HepG2 (cell line): ENCODE data around the gene CFL1. TPM values are rescaled to one million over a fixed set of nuclear protein-coding genes. Genes with fewer than 3 reads are reported as not detected.
A peak's percentile ranks its signal among the peaks of the same experiment; 100 is the strongest.

Source experiments
- E2F5 ChIP-seq: sonication (generic); formaldehyde crosslinking; conservative IDR thresholded peaks from 2 replicates; pipeline ENCODE4 v1.4.0; 2020; ENCODE audit warnings: missing genetic modification reagents
- GZF1 ChIP-seq: sonication (generic); formaldehyde crosslinking; IDR thresholded peaks from 2 replicates; pipeline ENCODE4 v1.5.1; 2020; ENCODE audit warnings: mild to moderate bottlenecking, missing genetic modification reagents
- HNF4A ChIP-seq: sonication (generic); formaldehyde crosslinking; IDR thresholded peaks from 2 replicates; pipeline ENCODE4 v1.4.0; 2020; ENCODE audit warnings: missing genetic modification reagents
- KLF12 ChIP-seq: sonication (generic); formaldehyde crosslinking; IDR thresholded peaks from 2 replicates; pipeline ENCODE4 v1.4.0; 2020; ENCODE audit warnings: missing genetic modification reagents, borderline replicate concordance
- KLF13 ChIP-seq: sonication (generic); formaldehyde crosslinking; IDR thresholded peaks from 2 replicates; pipeline ENCODE4 v1.4.0; 2020; ENCODE audit warnings: mild to moderate bottlenecking, missing genetic modification reagents
- MXD1 ChIP-seq: sonication (generic); formaldehyde crosslinking; IDR thresholded peaks from 2 replicates; pipeline ENCODE4 v1.4.0; 2020; ENCODE audit warnings: mild to moderate bottlenecking, missing genetic modification reagents
- NKX3-1 ChIP-seq: sonication (generic); formaldehyde crosslinking; IDR thresholded peaks from 2 replicates; pipeline ENCODE4 v1.5.0; 2020; ENCODE audit warnings: missing genetic modification reagents
- STAG1 ChIP-seq: sonication (generic); formaldehyde crosslinking; IDR thresholded peaks from 2 replicates; pipeline ENCODE4 v1.4.0; 2020; ENCODE audit warnings: missing genetic modification reagents
- TRIM22 ChIP-seq: fragments of 450-650 bp; IDR thresholded peaks from 2 replicates; pipeline ENCODE4 v1.6.1; 2017
- ZMAT3 ChIP-seq: sonication (generic); formaldehyde crosslinking; conservative IDR thresholded peaks from 2 replicates; pipeline ENCODE4 v1.7.0; 2021; ENCODE audit warnings: missing genetic modification reagents
- ZNF256 ChIP-seq: sonication (generic); formaldehyde crosslinking; conservative IDR thresholded peaks from 2 replicates; pipeline ENCODE4 v1.4.0; 2020; ENCODE audit warnings: missing genetic modification reagents
- ZNF263 ChIP-seq: sonication (generic); formaldehyde crosslinking; IDR thresholded peaks from 2 replicates; pipeline ENCODE4 v1.4.0; 2020; ENCODE audit warnings: missing genetic modification reagents
- ZNF280B ChIP-seq: sonication (generic); formaldehyde crosslinking; IDR thresholded peaks from 2 replicates; pipeline ENCODE4 v1.5.0; 2020; ENCODE audit warnings: missing genetic modification reagents, mild to moderate bottlenecking, borderline replicate concordance
- ZNF891 ChIP-seq: sonication (generic); formaldehyde crosslinking; IDR thresholded peaks from 2 replicates; pipeline ENCODE4 v1.5.0; 2020; ENCODE audit warnings: mild to moderate bottlenecking, missing genetic modification reagents
- ZSCAN30 ChIP-seq: sonication (generic); formaldehyde crosslinking; IDR thresholded peaks from 2 replicates; pipeline ENCODE4 v1.5.0; 2020; ENCODE audit warnings: mild to moderate bottlenecking, missing genetic modification reagents
- polyA plus RNA-seq, 8 experiments: library from polyadenylated mRNA; depleted of rRNA in 3 of 8; stranded (reverse) in 7 of 8; unstranded in 1 of 8; fragments of >200 nt; fragmentation: Illumina TruSeq in 4 of 8; extraction: Trizol in 4 of 8; gene quantifications; 2 replicates each; pipeline versions ENCODE4 v1.2.1 to v1.2.3, GENCODE V29; 2011 to 2016; ENCODE audit warnings: low read depth in 4 of 8, missing spikeins in 1 of 8, mixed read lengths in 1 of 8; ENCODE audit not compliant: insufficient read depth in 1 of 8
- total RNA-seq, 5 experiments: library from RNA; depleted of rRNA; stranded (reverse); fragments of >200 nt; fragmentation: Illumina TruSeq; extraction: Trizol; gene quantifications; 2 replicates each; pipeline ENCODE4 v1.2.3, GENCODE V29; 2016; ENCODE audit warnings: low read depth in 1 of 5
- TF ChIP-seq, protein P1 (sequence below): sonication (generic); formaldehyde crosslinking; IDR thresholded peaks from 2 replicates; pipeline ENCODE4 v1.4.0; 2020; ENCODE audit warnings: missing genetic modification reagents
- TF ChIP-seq, protein P2 (sequence below): sonication (generic); formaldehyde crosslinking; IDR thresholded peaks from 2 replicates; pipeline ENCODE4 v1.4.0; 2020; ENCODE audit warnings: missing genetic modification reagents, mild to moderate bottlenecking, borderline replicate concordance

CFL1 gene
- total and polyA plus RNA-seq, 2 of the 13 experiments (the other 11 are each of a cell fraction or from before 2014, with no cell fraction given), result 379 to 383 TPM

- TF ChIP-seq E2F5 (CRISPR knock-in tag) (no peak), NKX3-1 (CRISPR knock-in tag) (no peak), TRIM22 (no peak), HNF4A (no peak), KLF13 (CRISPR knock-in tag) (no peak), ZNF263 (CRISPR knock-in tag) (0 out of 2 replicates have a peak, but pooled peaks have one; percentile 37), MXD1 (CRISPR knock-in tag) (no peak), ZNF256 (CRISPR knock-in tag) (no peak), ZNF280B (CRISPR knock-in tag) (peak; percentile 56; the same call in 1 of the 2 replicates), ZMAT3 (no peak), GZF1 (CRISPR knock-in tag) (no peak), KLF12 (CRISPR knock-in tag) (no peak), ZSCAN30 (no peak), ZNF891 (CRISPR knock-in tag) (no peak), STAG1 (CRISPR knock-in tag) (no peak)
- TF ChIP-seq, protein P1, sequence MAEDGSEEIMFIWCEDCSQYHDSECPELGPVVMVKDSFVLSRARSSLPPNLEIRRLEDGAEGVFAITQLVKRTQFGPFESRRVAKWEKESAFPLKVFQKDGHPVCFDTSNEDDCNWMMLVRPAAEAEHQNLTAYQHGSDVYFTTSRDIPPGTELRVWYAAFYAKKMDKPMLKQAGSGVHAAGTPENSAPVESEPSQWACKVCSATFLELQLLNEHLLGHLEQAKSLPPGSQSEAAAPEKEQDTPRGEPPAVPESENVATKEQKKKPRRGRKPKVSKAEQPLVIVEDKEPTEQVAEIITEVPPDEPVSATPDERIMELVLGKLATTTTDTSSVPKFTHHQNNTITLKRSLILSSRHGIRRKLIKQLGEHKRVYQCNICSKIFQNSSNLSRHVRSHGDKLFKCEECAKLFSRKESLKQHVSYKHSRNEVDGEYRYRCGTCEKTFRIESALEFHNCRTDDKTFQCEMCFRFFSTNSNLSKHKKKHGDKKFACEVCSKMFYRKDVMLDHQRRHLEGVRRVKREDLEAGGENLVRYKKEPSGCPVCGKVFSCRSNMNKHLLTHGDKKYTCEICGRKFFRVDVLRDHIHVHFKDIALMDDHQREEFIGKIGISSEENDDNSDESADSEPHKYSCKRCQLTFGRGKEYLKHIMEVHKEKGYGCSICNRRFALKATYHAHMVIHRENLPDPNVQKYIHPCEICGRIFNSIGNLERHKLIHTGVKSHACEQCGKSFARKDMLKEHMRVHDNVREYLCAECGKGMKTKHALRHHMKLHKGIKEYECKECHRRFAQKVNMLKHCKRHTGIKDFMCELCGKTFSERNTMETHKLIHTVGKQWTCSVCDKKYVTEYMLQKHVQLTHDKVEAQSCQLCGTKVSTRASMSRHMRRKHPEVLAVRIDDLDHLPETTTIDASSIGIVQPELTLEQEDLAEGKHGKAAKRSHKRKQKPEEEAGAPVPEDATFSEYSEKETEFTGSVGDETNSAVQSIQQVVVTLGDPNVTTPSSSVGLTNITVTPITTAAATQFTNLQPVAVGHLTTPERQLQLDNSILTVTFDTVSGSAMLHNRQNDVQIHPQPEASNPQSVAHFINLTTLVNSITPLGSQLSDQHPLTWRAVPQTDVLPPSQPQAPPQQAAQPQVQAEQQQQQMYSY, result no peak
- TF ChIP-seq, protein P2, sequence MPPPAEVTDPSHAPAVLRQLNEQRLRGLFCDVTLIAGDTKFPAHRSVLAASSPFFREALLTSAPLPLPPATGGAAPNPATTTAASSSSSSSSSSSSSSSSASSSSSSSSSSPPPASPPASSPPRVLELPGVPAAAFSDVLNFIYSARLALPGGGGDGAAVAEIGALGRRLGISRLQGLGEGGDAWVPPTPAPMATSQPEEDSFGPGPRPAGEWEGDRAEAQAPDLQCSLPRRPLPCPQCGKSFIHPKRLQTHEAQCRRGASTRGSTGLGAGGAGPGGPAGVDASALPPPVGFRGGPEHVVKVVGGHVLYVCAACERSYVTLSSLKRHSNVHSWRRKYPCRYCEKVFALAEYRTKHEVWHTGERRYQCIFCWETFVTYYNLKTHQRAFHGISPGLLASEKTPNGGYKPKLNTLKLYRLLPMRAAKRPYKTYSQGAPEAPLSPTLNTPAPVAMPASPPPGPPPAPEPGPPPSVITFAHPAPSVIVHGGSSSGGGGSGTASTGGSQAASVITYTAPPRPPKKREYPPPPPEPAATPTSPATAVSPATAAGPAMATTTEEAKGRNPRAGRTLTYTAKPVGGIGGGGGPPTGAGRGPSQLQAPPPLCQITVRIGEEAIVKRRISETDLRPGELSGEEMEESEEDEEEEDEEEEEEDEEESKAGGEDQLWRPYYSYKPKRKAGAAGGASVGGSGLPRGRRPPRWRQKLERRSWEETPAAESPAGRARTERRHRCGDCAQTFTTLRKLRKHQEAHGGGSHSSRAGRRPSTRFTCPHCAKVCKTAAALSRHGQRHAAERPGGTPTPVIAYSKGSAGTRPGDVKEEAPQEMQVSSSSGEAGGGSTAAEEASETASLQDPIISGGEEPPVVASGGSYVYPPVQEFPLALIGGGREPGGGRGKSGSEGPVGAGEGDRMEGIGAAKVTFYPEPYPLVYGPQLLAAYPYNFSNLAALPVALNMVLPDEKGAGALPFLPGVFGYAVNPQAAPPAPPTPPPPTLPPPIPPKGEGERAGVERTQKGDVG, result no peak
Measured at GRCh38 chr11:65849771-65850216, 8.2 kb downstream of the CFL1 start (continued).
